Adrenal gland (tissue), 12 donors: ENCODE data around the gene ZNF652. TPM values are rescaled to one million over a fixed set of nuclear protein-coding genes. Genes with fewer than 3 reads are reported as not detected.

Experiments
- DNase-seq, 7 donors: peaks; one replicate each; pipeline ENCODE4 v3.0.0-alpha.2; 2019 to 2020
- H3K27ac ChIP-seq, 5 donors: fragments of 200-600 bp; sonication (generic) in 4 of 5; 1 replicate in 3 of 5; 2 replicates in 2 of 5; pipeline versions ENCODE4 v1.5.1 to v1.8.0; 2016 to 2020; ENCODE audit warnings: mild to moderate bottlenecking in 1 of 5
- H3K27me3 ChIP-seq: fragments of 200-600 bp; 2 replicates; pipeline ENCODE4 v1.8.0; 2021
- H3K36me3 ChIP-seq, 2 donors: fragments of 200-600 bp; replicated peaks in 1 of 2; 1 replicate in 1 of 2; 2 replicates in 1 of 2; pipeline versions ENCODE4 v1.5.1 to v1.8.0; 2018 to 2022
- H3K4me1 ChIP-seq, 2 donors: fragments of 200-600 bp; replicated peaks in 1 of 2; 1 replicate in 1 of 2; 2 replicates in 1 of 2; pipeline versions ENCODE4 v1.5.1 to v1.8.0; 2018 to 2021
- H3K4me3 ChIP-seq, 4 donors: fragments of 200-600 bp; sonication (generic) in 3 of 4; one replicate each; pipeline ENCODE4 v1.5.1; 2016 to 2018
- H3K9me3 ChIP-seq, 3 donors: fragments of 200-600 bp; sonication (generic) in 1 of 3; replicated peaks in 1 of 3; 1 replicate in 2 of 3; 2 replicates in 1 of 3; pipeline versions ENCODE4 v1.5.1 to v1.8.0; 2016 to 2021
- POLR2A ChIP-seq, 2 donors: fragments of 450-650 bp; IDR thresholded peaks; one replicate each; pipeline ENCODE4 v1.6.1; 2017; ENCODE audit warnings: antibody characterized with exemption in 2 of 2, mild to moderate bottlenecking in 2 of 2, moderate library complexity in 1 of 2
- WGBS, 4 donors: extraction: QIAGEN DNeasy Blood & Tissue Kit in 2 of 4; methylation state at CpG; one replicate each; pipeline versions ENCODE4 v1.1.5 to v1.1.7; 2013 to 2017; 5-methylcytosine and 5-hydroxymethylcytosine counted together
- intact Hi-C, 2 donors: fragments of 100-400 bp; cut with DNase I; formaldehyde crosslinking; loops; one replicate each; pipeline versions ENCODE4 v1.14.1 to v1.15.0; 2022 to 2023
- polyA plus RNA-seq, 3 donors: library from polyadenylated mRNA; stranded (reverse); fragments of 200-250 nt in 2 of 3; fragments of 350-450 nt in 1 of 3; fragmentation: Illumina TruSeq in 1 of 3; extraction: RNeasy Lipid Tissue Mini Kit (QIAGEN cat#74804) in 1 of 3; gene quantifications; one replicate each; pipeline ENCODE4 v1.2.3, GENCODE V29; 2013 to 2014
- total RNA-seq, 9 donors: library from RNA; depleted of rRNA in 4 of 9; stranded (reverse); fragments of >200 nt in 4 of 9; fragments of 120-200 nt in 1 of 9; fragmentation: NEBNext Ultra II Directional in 1 of 9; extraction: Animal tissue kit (Norgen Biotek cat#: 25700) in 1 of 9; gene quantifications; one replicate each; pipeline versions ENCODE4 v1.1.0 to v1.2.4, GENCODE V29; 2013 to 2023
- TF ChIP-seq, protein P1 (sequence below), 6 experiments: fragments of 450-650 bp in 4 of 6; fragments of 200-600 bp in 2 of 6; sonication (generic) in 1 of 6; IDR thresholded peaks; 1 replicate in 5 of 6; 2 replicates in 1 of 6; pipeline versions ENCODE4 v1.5.1 to v1.8.0; 2016 to 2021; ENCODE audit warnings: antibody characterized with exemption in 6 of 6, mild to moderate bottlenecking in 2 of 6, moderate library complexity in 1 of 6
- donor health status: healthy with polysubstance abuse.
- donor health status: Bipolar disorder and iron deficiency.
- donor health status: DM: yes; HTN: yes; CAD: no.
- donor health status: DM: no; HTN: no; CAD: no.
- donor health status: DM: no; HTN: no; CAD: no.
- donor health status: DM: yes; HTN: yes; CAD: no.

ZNF652 gene
- total and polyA plus RNA-seq, 12 donors, result 22.7 to 58.7 (median 48.1) TPM

DNA sequence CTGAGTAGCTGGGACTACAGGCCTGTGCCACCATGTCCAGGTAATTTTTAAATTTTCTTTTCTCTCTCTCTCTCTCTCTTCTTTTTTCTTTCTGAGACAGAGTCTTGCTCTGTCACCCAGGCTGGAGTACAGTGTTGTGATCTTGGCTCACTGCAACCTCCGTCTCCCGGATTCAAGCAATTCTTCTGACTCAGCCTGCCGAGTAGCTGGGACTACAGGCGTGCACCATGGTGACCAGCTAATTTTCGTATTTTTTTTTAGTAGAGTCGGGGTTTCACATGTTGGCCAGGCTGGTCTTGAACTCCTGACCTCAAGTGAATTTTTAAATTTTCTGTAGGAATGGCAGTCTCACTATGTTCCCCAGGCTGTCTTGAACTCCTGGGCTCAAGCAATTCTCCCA, 11.1 kb upstream of the ZNF652 start:
- Histone ChIP-seq H3K4me1 (no peaks in the 10 kb centered on the region), H3K36me3 (no peaks in the 10 kb centered on the region), H3K27me3 (no peaks in the 10 kb centered on the region), H3K4me3 (no peak overlapping the region), H3K9me3 (no peaks in the 10 kb centered on the region), H3K27ac (no peak overlapping the region)
- WGBS, 4 donors, result 91 to 94% (median 93%) methylated on average over 6 of the region's 6 CpGs
- DNase-seq, result no peak
- TF ChIP-seq, protein P1, sequence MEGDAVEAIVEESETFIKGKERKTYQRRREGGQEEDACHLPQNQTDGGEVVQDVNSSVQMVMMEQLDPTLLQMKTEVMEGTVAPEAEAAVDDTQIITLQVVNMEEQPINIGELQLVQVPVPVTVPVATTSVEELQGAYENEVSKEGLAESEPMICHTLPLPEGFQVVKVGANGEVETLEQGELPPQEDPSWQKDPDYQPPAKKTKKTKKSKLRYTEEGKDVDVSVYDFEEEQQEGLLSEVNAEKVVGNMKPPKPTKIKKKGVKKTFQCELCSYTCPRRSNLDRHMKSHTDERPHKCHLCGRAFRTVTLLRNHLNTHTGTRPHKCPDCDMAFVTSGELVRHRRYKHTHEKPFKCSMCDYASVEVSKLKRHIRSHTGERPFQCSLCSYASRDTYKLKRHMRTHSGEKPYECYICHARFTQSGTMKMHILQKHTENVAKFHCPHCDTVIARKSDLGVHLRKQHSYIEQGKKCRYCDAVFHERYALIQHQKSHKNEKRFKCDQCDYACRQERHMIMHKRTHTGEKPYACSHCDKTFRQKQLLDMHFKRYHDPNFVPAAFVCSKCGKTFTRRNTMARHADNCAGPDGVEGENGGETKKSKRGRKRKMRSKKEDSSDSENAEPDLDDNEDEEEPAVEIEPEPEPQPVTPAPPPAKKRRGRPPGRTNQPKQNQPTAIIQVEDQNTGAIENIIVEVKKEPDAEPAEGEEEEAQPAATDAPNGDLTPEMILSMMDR (IDR thresholded peaks at IDR 0.05), result no peak
- no peak for TF ChIP-seq POLR2A (IDR thresholded peaks at IDR 0.05)
- intact Hi-C loops, result no loop called here

DNA sequence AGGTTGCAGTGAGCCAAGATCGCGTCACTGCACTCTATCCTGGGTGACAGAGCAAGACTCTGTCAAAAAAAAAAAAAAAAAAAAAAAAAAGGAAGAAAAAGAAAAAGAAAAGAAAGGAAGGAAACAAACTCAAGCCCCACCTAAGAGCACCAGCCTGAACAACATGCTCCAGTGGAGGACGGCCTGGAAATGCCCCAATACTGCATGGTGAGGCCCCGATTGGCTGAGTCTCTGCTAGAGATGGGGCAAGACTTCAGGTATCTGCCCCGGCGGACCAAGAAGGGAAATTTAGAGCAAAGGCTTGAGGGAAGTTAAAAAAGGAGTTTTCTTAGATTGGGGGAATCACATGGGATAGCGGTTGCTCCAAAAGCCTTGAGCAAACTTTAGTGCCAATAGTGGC, 10.4 kb upstream of the ZNF652 start:
- no peak overlapping the region for H3K4me3 ChIP-seq
- WGBS, 4 donors, result 73 to 93% (median 77%) methylated on average over 7 of the region's 7 CpGs
- H3K4me1 ChIP-seq, result no peaks in the 10 kb centered on the region
- intact Hi-C loops, result no loop called here
- no peaks in the 10 kb centered on the region for H3K36me3 ChIP-seq
- H3K27ac ChIP-seq, result no peak overlapping the region
- no peak for TF ChIP-seq POLR2A (IDR thresholded peaks at IDR 0.05)
- TF ChIP-seq, protein P1 (IDR thresholded peaks at IDR 0.05), result no peak
- H3K27me3 ChIP-seq, result no peaks in the 10 kb centered on the region
- DNase-seq, result no peak
- H3K9me3 ChIP-seq, result no peaks in the 10 kb centered on the region

DNA sequence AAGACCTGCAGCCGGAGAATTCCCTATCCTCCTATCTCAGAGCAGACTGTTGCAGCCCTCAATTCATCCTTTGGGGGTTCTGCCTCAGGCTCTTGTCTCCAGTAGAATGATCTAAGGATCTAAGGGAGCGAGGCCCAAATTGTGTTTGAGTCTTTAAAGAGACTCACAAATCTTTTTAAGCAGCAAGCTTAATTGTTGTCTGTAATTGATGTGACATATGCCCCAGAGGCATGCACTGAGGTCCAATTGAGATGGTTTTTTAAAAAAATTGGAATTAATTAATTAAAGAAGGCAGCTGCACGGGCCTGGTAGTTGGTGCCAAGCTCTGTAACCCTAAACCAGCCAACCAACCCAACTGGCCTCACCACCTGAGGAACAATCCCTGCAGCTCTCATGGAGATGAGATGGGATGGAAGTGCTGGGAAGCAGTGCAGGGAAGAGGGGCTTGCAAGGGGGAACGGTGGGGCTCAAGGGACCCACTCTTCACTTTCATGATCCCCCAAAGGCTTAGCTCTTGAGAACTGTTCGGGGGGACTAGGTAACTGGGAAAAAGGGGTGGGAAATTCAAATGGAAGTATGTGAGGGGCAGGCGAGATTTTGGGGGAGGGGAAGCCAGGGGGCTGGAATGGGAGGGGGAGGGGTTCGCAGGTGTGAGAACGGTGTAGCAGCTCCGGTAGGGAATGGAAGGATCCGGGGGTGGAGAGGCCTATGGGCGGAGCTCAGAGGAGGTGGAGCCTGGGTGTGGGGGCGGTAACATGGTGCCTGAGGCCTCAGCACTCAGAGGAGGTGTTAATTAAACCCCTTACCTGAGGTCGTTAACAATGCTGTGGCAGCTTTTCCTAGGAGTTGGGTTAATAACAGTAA, 9.2 kb upstream of the ZNF652 start:
- no peak for DNase-seq
- H3K27me3 ChIP-seq, result no peaks in the 10 kb centered on the region
- no peaks in the 10 kb centered on the region for H3K4me1 ChIP-seq
- no peak overlapping the region for H3K4me3 ChIP-seq
- intact Hi-C loops, result no loop called here
- no peaks in the 10 kb centered on the region for H3K9me3 ChIP-seq
- TF ChIP-seq, protein P1 (IDR thresholded peaks at IDR 0.05), result no peak
- TF ChIP-seq POLR2A (IDR thresholded peaks at IDR 0.05), result no peak
- H3K27ac ChIP-seq, result no peak overlapping the region
- H3K36me3 ChIP-seq, result no peaks in the 10 kb centered on the region
- 65 to 73% (median 69%) methylated on average over 13 of the region's 13 CpGs for WGBS, 4 donors

DNA sequence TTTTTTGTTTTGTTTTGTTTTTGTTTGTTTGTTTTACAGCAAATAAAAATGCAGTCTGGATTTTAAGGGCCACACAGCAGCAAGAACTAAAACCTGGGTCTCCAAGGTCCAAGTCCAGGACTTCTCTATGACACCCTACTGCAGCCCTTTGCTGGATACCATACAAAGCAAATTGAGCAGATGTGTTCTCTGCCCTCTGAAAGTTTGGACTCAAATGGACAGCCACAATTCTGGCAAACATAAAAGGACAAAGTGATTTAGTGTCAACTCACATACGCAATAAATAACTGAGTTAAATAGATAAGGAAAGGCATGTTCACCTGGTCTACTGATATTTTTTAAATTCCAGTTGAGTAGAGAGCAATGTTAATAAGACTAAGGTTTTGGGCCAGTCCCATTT, 7.7 kb upstream of the ZNF652 start:
- no peak for TF ChIP-seq POLR2A (IDR thresholded peaks at IDR 0.05)
- TF ChIP-seq, protein P1 (IDR thresholded peaks at IDR 0.05), result no peak
- 92 to 96% (median 94%) methylated on average over 1 of the region's 1 CpG for WGBS, 4 donors

More for the DNA sequence above, 7.7 kb upstream of the ZNF652 start:
- H3K9me3 ChIP-seq, result no peaks in the 10 kb centered on the region
- H3K36me3 ChIP-seq, result no peaks in the 10 kb centered on the region
- no peaks in the 10 kb centered on the region for H3K27me3 ChIP-seq
- intact Hi-C loops, result no loop called here
- no peaks in the 10 kb centered on the region for H3K4me1 ChIP-seq
- no peak overlapping the region for H3K4me3 ChIP-seq
- H3K27ac ChIP-seq, result no peak overlapping the region
- no peak for DNase-seq
